Neural progenitor cell (in vitro differentiated cells): ENCODE results near the gene LACTBL1.
"Not testable (repeated sequence)": the region's sequence is repeated elsewhere in the genome, so short reads cannot be mapped to it uniquely, and the experiment has no call there.

ENCODE experiments used
- EZH2 ChIP-seq: fragments of 200-600 bp; sonication (generic); IDR thresholded peaks from 2 replicates; pipeline ENCODE4 v1.6.1; 2017; ENCODE audit warnings: antibody characterized with exemption, mild to moderate bottlenecking, moderate library complexity
- TF ChIP-seq, protein P1 (sequence below): fragments of 200-600 bp; sonication (generic); IDR thresholded peaks from 2 replicates; pipeline ENCODE4 v1.5.1; 2017; ENCODE audit warnings: antibody characterized with exemption, mild to moderate bottlenecking

DNA sequence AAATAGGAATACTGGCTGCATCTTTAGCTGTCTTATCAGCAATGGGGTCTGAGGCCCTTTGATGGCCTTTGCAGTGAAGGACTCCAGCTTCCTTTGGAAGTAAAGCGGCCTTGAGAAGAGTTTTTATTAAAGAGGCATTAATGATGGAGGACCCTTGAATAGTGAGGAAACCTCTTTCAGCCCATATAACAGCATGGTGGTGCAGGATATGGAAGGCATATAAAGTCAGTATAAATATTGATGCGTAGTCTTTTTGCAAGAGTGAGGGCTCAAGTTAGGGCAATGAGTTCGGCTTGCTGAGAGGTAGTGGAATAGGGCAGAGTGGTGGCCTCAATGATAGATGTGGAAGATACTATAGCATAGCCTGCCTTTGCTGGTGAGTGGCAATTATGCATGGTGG lies 27.5 kb upstream of the LACTBL1 start:
- TF ChIP-seq, protein P1, sequence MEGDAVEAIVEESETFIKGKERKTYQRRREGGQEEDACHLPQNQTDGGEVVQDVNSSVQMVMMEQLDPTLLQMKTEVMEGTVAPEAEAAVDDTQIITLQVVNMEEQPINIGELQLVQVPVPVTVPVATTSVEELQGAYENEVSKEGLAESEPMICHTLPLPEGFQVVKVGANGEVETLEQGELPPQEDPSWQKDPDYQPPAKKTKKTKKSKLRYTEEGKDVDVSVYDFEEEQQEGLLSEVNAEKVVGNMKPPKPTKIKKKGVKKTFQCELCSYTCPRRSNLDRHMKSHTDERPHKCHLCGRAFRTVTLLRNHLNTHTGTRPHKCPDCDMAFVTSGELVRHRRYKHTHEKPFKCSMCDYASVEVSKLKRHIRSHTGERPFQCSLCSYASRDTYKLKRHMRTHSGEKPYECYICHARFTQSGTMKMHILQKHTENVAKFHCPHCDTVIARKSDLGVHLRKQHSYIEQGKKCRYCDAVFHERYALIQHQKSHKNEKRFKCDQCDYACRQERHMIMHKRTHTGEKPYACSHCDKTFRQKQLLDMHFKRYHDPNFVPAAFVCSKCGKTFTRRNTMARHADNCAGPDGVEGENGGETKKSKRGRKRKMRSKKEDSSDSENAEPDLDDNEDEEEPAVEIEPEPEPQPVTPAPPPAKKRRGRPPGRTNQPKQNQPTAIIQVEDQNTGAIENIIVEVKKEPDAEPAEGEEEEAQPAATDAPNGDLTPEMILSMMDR = not testable (repeated sequence)
- not testable (repeated sequence) for TF ChIP-seq EZH2
